SIG-M5 treated with dmso at 0.1 percent for 504 hours (cell line): ENCODE measurements around the gene MAP2K7.
"Not testable (repeated sequence)": the region's sequence is repeated elsewhere in the genome, so short reads cannot be mapped to it uniquely, and the experiment has no call there.

Experiments
- DNase-seq: peaks from one replicate; lab custom pipeline; 2025; ENCODE audit not compliant: unreplicated experiment; lab: John Stamatoyannopoulos, UW

Gene MAP2K7

GRCh38 chr19:7907122-7907521 is 3.4 kb downstream of the MAP2K7 start:
- no peak for DNase-seq

GRCh38 chr19:7907544-7907943 is 3.9 kb downstream of the MAP2K7 start:
- no peak for DNase-seq

GRCh38 chr19:7908078-7908699 is 4.5 kb downstream of the MAP2K7 start:
- no peak for DNase-seq

- DNase-seq = no peak
Observed at GRCh38 chr19:7908742-7909461, 5.2 kb downstream of the MAP2K7 start.

- DNase-seq = no peak
Observed at GRCh38 chr19:7909471-7910067, 5.9 kb downstream of the MAP2K7 start.

GRCh38 chr19:7910321-7911161 is 6.9 kb downstream of the MAP2K7 start:
- no peak for DNase-seq

GRCh38 chr19:7911508-7912143 is 7.9 kb downstream of the MAP2K7 start:
- no peak for DNase-seq

- no peak for DNase-seq
Observed at GRCh38 chr19:7912144-7912696, 8.5 kb downstream of the MAP2K7 start.

- no peak for DNase-seq
Observed at GRCh38 chr19:7912697-7913564, 9.3 kb downstream of the MAP2K7 start.

GRCh38 chr19:7913652-7914051 is 10.0 kb downstream of the MAP2K7 start:
- DNase-seq = no peak

GRCh38 chr19:7914099-7914498 is 10.4 kb downstream of the MAP2K7 start:
- no peak for DNase-seq

- no peak for DNase-seq
Observed at GRCh38 chr19:7914598-7915045, 10.9 kb downstream of the MAP2K7 start, which contains the start of gene TGFBR3L. TGFBR3L (plus strand) TSS chr19:7914830.

GRCh38 chr19:7915250-7916102 is 11.8 kb downstream of the MAP2K7 start:
- no peak for DNase-seq

- DNase-seq = peak; percentile 36
Observed at GRCh38 chr19:7916103-7916954, 12.7 kb downstream of the MAP2K7 start.

- no peak for DNase-seq
Observed at GRCh38 chr19:7916955-7917266, 13.2 kb downstream of the MAP2K7 start.

- peak; percentile 44 for DNase-seq
Observed at GRCh38 chr19:7917267-7918061, 13.8 kb downstream of the MAP2K7 start.

- DNase-seq = not testable (repeated sequence)
Observed at GRCh38 chr19:7918062-7918614, 14.5 kb downstream of the MAP2K7 start.
